Hepatic stellate cell (primary cell): ENCODE data around the gene MAPK6.
A peak's percentile ranks its signal among the peaks of the same experiment; 100 is the strongest.

Experiments used
- DNase-seq: peaks from one replicate; pipeline ENCODE4 v3.0.0; 2011; ENCODE audit warnings: low spot score

The MAPK6 gene

DNA sequence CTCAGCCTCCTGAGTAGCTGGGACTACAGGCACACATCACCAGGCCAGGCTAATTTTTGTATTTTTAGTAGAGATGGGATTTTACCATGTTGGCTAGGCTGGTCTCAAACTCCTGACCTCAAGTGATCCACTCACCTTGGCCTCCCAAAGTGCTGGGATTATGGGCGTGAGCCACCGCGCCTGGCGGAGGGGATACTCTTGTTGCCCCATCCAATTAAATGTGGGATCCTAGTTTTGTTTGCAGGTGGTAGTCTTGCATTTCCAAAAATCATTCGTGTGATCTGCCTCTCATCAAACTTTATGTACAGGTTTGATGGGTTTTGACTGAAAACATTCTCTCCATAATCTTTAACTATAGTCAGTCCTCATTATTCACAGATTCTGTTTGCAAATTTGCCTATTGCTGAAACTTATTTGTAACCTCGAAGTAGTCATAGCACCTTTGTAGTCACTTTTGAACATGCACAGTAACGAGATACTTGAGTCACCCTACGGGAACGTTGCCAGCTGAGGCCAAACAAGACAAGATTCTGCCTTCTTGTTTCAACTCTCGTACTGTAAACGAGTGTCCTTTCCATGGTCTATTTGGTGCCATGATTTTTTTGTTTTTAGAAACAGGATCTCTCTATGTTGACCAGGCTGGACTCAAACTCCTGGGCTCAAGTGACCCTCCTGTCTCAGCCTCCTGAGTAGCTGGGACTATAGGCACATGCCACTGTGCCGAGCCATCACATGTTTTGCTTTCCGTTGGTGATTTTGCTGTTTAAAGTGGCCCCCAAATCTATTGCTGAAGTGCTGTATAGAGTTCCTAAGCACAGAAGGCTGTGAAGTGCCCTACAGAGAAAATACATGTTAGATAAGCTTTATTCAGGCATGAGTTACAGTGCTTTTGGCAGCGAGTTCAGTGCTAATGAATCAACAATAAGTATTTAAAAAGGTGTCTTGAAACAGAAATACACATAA is 8.1 kb upstream of the MAPK6 start:
- DNase-seq, result no peak

DNA sequence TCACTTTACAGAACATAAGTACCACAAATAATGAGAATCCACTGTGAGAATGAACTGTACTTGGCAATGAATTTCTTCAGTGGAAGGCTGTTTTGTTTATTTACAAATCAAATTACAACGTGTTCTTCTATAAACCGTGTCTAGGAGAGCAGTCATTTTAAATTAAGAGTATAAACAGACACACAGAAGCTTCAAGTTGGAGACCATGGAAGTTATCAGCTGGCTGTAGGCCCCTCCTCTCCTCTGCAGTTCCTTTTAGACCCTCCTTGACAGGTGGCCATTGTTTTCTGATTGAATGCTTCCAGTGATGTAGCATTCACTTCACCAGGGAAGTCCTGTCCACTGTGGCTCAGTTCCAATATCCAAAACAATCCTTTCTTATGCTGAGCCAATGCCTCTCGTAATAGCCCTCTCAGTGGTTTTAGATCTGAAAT is 7.3 kb upstream of the MAPK6 start:
- no peak for DNase-seq

- no peak for DNase-seq
These were observed 6.8 kb upstream of the MAPK6 start for GRCh38 chr15:52012210-52012609.

- peak; percentile 34 for DNase-seq
These were observed 5.7 kb upstream of the MAPK6 start for GRCh38 chr15:52013151-52013791.

GRCh38 chr15:52014616-52015015 is 4.4 kb upstream of the MAPK6 start:
- DNase-seq, result no peak

DNA sequence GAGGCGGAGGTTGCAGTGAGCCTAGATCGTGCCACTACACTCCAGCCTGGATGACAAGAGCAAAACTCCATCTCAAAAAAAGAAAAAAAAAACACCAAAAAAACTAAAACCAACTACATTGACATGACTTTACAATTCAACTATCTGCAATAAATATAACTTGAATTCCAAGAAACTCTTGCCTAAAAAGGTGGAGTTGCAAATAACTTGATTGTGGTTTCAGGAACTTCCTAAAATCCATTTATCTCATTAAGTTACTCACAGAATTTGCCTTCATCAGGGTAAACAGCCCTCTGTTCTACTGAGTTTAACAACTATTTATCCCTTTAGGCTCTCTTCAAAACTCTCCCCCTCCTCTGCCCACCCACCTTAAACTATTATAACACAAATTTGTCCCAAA is 2.7 kb upstream of the MAPK6 start:
- DNase-seq, result no peak

DNA sequence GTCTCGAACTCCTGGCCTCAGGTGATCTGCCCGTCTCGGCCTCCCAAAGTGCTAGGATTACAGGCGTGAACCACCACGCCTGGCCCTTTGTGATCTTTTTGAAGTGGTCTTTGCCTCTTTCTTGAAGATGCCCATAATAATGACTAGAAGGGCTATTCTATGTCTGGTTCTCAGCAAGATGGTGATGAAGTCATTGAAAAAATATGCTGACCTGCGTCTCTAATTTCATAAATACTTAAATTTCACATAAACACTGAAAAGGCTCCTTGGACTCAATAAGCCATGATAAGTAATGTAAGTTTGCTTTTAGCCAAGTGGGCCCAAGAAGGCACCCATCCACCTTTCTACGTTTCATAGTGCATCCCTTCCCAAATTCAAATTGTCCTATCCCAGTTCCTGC is 775 bp upstream of the MAPK6 start:
- DNase-seq, result peak; percentile 40

DNA sequence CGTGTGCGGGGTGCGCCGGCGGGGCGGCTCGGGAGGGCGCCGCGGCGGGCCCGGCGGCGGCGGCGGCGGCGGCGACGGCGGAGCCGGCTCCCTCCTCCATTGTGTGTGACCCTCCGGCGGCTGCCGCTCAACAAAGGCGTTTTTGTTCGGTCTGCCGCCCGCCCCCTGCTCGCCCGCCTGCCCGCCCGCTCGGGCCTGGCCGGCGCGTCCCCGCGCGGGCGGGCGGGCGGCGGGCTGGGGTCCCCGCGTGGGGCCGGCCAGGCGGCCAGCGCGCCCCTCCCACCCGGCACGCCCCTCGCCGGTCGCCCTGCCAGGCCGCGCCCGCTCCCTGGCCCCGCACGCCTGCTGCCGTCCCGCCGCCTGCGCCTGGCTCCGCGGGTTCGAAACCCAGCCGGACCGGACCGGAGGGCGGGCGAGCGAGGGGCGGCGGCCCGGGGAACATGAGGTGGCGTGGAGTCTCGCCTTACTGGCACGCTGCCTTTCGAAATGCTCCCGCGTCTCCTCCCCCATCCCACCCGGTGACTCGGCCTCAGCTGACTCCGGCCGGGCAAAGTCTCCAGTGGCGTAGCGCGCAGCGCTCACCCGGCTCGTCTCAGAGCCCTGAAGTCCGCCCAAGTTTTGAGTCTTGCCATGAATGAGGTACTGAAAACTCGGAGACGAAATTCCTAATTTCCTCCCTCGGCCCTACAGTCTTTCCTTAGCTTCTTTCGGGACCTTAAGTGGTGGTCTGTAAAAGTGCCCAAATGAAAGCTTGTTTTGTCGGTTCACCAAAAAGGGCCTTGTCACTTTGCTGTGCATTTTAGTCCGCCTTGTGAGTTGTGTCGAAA is 588 bp downstream of the MAPK6 start:
- DNase-seq, result peak; percentile 95

GRCh38 chr15:52020221-52021085 is 1.4 kb downstream of the MAPK6 start:
- DNase-seq, result peak; percentile 21

DNA sequence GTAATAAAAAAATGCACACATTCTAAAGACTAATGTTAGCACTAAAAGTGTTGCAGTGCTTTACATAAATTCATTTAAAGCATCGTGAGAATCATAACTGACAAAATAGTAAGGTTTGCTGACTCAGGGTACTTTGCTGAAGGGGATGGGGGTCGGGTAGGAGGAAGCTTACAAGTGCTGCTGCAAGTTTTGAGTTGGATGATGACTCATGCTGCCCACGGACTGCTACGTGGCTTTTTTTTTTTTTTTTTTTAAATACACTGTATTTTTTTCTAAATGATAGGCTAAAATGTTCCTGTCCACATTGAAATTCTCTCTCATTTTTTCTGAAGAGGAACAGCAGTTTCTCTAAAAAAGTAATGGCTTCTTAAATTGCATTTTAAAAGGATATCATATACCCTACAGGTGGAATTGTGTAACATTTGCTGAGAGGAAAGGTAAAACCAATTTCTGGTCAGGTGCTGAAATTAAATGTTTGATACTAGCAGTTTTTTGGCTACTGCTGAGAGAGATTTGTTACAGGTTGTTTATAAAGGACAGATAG is 2.2 kb downstream of the MAPK6 start:
- peak; percentile 85 for DNase-seq

DNA sequence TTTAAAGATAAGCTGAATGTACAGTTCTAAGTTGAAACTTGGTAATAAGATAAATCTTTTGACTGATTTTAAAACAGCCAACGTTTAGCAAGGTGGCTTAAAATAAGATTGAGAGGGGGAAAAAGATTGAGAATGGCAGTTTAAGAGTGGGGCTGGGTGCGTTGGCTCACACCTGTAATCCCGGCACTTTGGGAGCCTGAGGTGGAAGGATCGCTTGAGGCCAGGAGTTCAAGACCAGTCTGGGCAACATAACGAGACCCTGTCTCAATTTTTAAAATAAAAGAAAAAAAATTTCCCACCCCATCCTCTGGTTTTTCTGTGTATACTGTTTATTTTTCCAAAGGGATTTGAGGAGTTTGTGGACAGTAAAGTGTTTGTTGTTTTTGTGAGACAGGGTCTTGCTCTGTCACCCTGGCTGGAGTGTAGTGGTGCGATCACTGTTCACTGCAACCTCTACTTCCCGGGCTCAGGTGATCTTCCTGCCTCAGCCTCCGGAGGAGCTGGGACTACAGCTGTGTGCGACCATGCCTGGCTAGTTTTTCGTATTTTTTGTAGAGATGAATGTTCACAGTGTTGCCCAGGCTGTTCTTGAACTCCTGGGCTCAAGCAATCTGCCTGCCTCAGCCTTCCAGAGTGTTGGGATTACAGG is 3.0 kb downstream of the MAPK6 start:
- no peak for DNase-seq

- no peak for DNase-seq
These were observed 4.3 kb downstream of the MAPK6 start for GRCh38 chr15:52023169-52023922.

DNA sequence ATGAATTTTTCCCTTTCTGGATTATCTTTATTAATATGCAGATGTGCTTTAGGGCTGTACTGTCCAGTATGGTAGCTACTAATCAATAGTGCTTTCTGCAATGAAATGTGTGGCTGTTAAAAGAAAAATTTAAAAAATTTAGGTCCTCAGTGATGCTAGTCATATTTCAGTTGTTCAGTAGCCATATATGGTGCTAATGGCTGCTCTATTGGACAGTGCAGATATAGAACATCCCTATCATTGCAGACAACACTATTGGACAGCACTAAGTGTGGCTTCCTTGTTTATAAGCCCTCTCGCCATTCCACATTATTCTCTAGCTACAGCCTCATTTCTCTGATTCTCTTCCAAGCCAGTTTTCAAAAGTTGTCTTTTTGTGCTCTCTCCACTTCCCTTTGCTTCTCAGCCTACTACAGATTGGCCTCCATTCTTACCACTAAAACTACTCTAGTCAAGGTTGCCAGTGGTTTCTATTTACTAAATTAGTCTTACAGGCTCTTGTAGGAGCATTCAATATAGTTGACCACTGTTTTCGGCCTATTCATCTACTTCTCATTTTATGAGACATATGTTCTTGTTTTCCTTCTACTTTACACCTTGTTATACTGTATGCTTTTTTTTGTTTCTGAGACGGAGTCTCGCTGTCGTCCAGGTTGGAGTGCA is 9.5 kb downstream of the MAPK6 start:
- DNase-seq, result no peak

- no peak for DNase-seq
These were observed 11.0 kb downstream of the MAPK6 start for GRCh38 chr15:52030010-52030409.

DNA sequence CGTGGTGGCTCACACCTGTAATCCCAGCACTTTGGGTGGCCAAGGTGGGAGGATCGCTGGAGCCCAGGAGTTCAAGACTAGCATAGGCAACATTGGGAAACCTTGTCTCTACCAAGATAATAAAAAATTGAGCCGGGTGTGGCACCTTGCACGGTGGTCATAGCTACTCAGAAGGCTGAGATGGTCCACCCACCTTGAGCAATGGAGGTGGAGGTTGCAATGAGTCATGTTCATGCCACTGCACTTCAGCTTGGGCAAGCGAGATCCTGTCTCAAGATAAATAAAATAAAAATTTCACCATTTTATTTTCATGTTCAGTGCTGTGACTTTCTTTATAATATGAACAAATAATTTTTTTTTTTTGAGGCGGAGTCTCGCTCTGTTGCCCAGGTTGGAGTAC is 12.5 kb downstream of the MAPK6 start:
- no peak for DNase-seq

DNA sequence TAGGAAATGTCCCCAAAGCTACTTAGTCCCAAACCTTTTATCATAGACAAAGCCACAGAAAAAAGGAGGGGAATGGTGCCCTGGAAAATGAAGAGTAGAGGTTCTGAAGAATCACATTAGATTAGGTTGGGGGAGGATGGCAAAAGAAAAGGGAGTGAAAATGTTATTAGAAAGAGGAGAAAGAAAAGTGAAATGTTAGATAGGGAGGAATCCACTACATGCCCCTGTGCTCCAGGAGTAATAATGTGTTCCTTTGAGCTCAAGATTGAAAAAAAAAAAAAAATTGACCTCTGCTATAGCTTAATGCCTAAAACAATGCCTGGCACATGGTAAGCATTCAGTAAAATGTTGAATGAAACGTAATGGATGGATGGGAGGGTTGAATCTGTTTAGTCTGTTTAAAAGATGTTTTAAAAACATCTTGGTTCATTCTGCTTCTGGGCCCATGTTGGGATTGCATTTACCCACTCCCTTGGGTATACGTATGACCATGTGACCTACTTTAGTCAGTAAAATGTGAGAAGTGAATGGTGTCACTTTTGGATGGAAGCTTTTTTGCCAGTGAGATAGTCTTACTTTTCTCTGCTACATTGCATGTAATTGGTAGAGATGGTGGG is 19.0 kb downstream of the MAPK6 start:
- DNase-seq, result no peak

DNA sequence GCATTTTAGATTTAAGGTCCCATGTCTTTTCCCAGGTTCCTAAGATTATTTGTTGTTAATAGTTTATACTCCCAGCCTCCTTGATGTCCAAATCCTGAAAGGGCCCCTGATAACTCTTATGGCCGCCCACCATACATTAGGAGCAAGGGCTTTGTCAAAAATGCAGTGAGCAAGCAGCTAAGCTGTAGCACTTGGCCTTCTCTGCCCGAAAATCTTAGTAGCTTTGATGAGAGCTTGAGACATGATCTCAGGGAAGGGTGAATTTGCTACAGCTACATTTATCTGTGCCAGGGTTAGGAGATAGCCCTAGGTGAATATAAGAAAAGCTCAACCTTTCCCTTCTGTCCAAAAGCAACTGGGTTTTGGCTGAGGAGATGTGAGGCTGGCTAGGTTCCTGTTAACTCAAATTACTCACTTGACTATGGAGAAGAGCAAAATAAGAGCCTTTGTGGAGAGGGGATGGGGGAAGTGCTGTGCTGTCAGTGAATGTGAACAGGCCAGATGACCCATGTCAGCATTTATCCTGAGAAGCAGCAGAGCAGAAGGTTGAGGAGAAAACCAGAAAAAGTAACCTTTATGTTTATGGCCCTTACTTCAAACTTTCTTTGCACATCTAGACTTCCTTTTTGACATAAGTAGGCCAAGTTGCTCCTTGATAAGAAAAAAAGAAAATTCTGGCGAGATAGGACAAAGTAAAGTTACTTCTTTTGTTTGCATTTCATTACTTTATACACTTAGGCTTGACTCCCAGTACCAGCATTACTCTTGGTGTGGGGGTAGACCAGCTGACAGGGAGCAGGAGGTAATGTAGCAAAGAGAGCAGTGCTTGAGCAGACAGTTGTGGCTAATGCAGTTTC is 21.1 kb downstream of the MAPK6 start:
- peak; percentile 26 for DNase-seq
